Stomach (tissue), 9 donors: ENCODE data around the gene HNMT. TPM values are rescaled to one million over a fixed set of nuclear protein-coding genes. Genes with fewer than 3 reads are reported as not detected.

Source experiments
- DNase-seq, 2 donors: peaks; one replicate each; pipeline versions ENCODE4 v3.0.0 to v3.0.0-alpha.2; 2013 to 2019
- H3K27ac ChIP-seq, 5 donors: fragments of 200-600 bp in 4 of 5; sonication (generic) in 4 of 5; one replicate each; pipeline ENCODE4 v1.5.1; 2013 to 2019; ENCODE audit warnings: mild to moderate bottlenecking in 1 of 5, moderate library complexity in 1 of 5
- H3K27me3 ChIP-seq, 3 donors: fragments of 200-600 bp; sonication (generic); one replicate each; pipeline ENCODE4 v1.5.1; 2017 to 2019; ENCODE audit warnings: mixed run types in 1 of 3
- H3K36me3 ChIP-seq, 4 donors: fragments of 200-600 bp; sonication (generic); 1 replicate in 3 of 4; 2 replicates in 1 of 4; pipeline ENCODE4 v1.5.1; 2016 to 2019
- H3K4me1 ChIP-seq, 4 donors: fragments of 200-600 bp; sonication (generic); one replicate each; pipeline ENCODE4 v1.5.1; 2016 to 2019
- H3K4me3 ChIP-seq, 4 donors: fragments of 200-600 bp; sonication (generic) in 3 of 4; one replicate each; pipeline ENCODE4 v1.5.1; 2016 to 2019; ENCODE audit warnings: mild to moderate bottlenecking in 1 of 4
- H3K9me3 ChIP-seq, 4 donors: fragments of 200-600 bp; sonication (generic); one replicate each; pipeline ENCODE4 v1.5.1; 2016 to 2019
- EP300 ChIP-seq: sonication (generic); formaldehyde crosslinking; IDR thresholded peaks from one replicate; pipeline ENCODE4 v1.6.1; 2017; ENCODE audit warnings: antibody characterized with exemption
- POLR2A ChIP-seq, 4 donors: fragments of 450-650 bp; IDR thresholded peaks; one replicate each; pipeline ENCODE4 v1.6.1; 2016; ENCODE audit warnings: antibody characterized with exemption in 4 of 4, control low read depth in 2 of 4, mild to moderate bottlenecking in 1 of 4, moderate library complexity in 1 of 4
- POLR2AphosphoS5 ChIP-seq, 3 donors: sonication (generic); formaldehyde crosslinking; IDR thresholded peaks; one replicate each; pipeline ENCODE4 v1.6.1; 2016; ENCODE audit warnings: antibody characterized with exemption in 3 of 3
- WGBS, 5 donors: extraction: QIAGEN DNeasy Blood & Tissue Kit in 3 of 5; methylation state at CpG; one replicate each; pipeline versions ENCODE4 v1.1.5 to v1.1.7; 2013 to 2018; 5-methylcytosine and 5-hydroxymethylcytosine counted together
- intact Hi-C: fragments of 100-400 bp; cut with DNase I; formaldehyde crosslinking; loops from one replicate; pipeline ENCODE4 v1.15.1; 2023; ENCODE audit warnings: low total_unique reads
- polyA plus RNA-seq, 3 donors: library from polyadenylated mRNA; stranded (reverse); fragments of 200-250 nt; gene quantifications; one replicate each; pipeline ENCODE4 v1.2.3, GENCODE V29; 2013
- total RNA-seq, 5 donors: library from RNA; depleted of rRNA; stranded (reverse); fragments of >200 nt; gene quantifications; one replicate each; pipeline versions ENCODE4 v1.1.0 to v1.2.3, GENCODE V29; 2014 to 2016
- TF ChIP-seq, protein P1 (sequence below), 7 experiments: fragments of 450-650 bp in 4 of 7; fragments of 200-600 bp in 3 of 7; sonication (generic) in 3 of 7; IDR thresholded peaks; one replicate each; pipeline ENCODE4 v1.5.1; 2016 to 2019; ENCODE audit warnings: antibody characterized with exemption in 7 of 7, control low read depth in 2 of 7, mild to moderate bottlenecking in 1 of 7
- donor health status: healthy with polysubstance abuse.
- donor health status: Bipolar disorder and iron deficiency.
- donor health status: healthy.

Gene HNMT
- total and polyA plus RNA-seq, 8 donors = 11.2 to 145 (median 44.7) TPM

DNA sequence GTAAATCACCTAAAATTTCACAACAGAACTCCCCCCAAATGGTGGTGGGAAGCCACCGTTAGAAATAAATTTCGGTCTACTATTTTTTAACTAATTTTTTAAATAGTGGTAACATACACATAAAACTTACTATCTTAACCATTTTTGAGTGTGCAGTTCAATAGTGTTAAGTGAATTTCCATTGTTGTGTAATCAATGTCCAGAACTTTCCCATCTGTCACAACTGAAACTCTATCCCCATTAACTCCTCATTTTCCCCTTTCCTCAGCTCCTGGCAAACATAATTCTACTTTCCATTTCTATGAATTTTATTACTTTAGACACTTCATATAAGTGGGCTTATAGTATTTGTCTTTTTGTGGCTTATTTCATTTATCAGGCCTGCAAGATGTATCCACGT lies 34.1 kb upstream of the HNMT start:
- DNase-seq = no peak

DNA sequence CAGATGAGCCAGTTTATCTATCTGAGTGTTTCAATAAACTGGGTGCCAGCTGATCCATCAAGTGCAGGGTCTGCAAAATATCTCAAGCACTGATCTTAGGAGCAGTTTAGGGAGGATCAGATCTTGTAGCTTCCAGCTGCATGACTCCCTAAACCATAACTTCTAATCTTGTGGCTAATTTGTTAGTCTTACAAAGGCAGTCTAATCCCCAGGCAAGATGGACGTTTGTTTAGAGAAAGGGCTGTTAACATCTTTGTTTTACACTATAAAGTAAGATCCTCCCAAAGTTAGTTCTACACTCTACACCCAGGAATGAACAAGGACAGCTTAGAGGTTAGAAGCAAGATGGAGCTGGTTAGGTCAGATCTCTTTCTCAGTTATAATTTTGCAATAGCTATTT lies 28.7 kb upstream of the HNMT start:
- DNase-seq = no peak
- Histone ChIP-seq H3K27me3 (no peaks in the 10 kb centered on the region), H3K4me3 (no peak overlapping the region), H3K36me3 (no peaks in the 10 kb centered on the region), H3K4me1 (no peaks in the 10 kb centered on the region), H3K27ac (no peak overlapping the region), H3K9me3 (no peaks in the 10 kb centered on the region)
- TF ChIP-seq, protein P1, sequence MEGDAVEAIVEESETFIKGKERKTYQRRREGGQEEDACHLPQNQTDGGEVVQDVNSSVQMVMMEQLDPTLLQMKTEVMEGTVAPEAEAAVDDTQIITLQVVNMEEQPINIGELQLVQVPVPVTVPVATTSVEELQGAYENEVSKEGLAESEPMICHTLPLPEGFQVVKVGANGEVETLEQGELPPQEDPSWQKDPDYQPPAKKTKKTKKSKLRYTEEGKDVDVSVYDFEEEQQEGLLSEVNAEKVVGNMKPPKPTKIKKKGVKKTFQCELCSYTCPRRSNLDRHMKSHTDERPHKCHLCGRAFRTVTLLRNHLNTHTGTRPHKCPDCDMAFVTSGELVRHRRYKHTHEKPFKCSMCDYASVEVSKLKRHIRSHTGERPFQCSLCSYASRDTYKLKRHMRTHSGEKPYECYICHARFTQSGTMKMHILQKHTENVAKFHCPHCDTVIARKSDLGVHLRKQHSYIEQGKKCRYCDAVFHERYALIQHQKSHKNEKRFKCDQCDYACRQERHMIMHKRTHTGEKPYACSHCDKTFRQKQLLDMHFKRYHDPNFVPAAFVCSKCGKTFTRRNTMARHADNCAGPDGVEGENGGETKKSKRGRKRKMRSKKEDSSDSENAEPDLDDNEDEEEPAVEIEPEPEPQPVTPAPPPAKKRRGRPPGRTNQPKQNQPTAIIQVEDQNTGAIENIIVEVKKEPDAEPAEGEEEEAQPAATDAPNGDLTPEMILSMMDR (IDR thresholded peaks at IDR 0.05) = no peak
- TF ChIP-seq POLR2AphosphoS5 (IDR thresholded peaks at IDR 0.05) (no peak), EP300 (no peak), POLR2A (IDR thresholded peaks at IDR 0.05) (no peak)
- WGBS, 5 donors = 43 to 73% (median 57%) methylated on average over 1 of the region's 1 CpG
- intact Hi-C loops = no loop called here

More for the DNA sequence above, 34.1 kb upstream of the HNMT start:
- Histone ChIP-seq H3K4me1 (no peaks in the 10 kb centered on the region), H3K4me3 (no peak overlapping the region), H3K27me3 (no peaks in the 10 kb centered on the region), H3K27ac (no peak overlapping the region), H3K36me3 (no peaks in the 10 kb centered on the region), H3K9me3 (no peaks in the 10 kb centered on the region)
- intact Hi-C loops = no loop called here
- TF ChIP-seq POLR2AphosphoS5 (IDR thresholded peaks at IDR 0.05) = no peak
- TF ChIP-seq EP300 = no peak
- TF ChIP-seq, protein P1 (IDR thresholded peaks at IDR 0.05) = no peak
- TF ChIP-seq POLR2A (IDR thresholded peaks at IDR 0.05) = no peak
- WGBS, 5 donors = 90 to 95% (median 94%) methylated on average over 3 of the region's 3 CpGs

DNA sequence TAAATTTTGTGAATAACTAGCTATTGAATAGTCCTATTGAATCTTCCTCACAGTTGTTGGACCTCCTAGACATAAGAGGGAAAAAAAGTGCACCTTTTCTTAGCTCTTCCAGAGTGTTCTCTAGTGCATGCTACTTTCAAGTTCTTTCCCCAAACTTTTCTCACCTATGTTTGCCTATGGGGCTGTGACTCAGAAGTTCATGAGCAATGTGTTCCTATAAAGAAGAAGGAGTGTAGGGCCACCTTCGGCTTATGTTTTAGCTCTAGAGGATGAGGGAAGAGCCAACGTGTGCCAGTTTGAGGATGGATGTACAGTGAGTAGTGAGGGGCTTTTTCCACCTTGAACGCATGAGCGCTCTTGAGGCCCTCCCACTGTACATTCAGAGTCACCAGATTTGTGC lies 27.0 kb upstream of the HNMT start:
- TF ChIP-seq EP300 (no peak), POLR2AphosphoS5 (IDR thresholded peaks at IDR 0.05) (no peak), POLR2A (IDR thresholded peaks at IDR 0.05) (no peak)
- TF ChIP-seq, protein P1 (IDR thresholded peaks at IDR 0.05) = no peak
- H3K4me1 ChIP-seq = peaks cover 0 to 7% (median 1%) of the 10 kb centered on the region in 4 donors
- 79 to 93% (median 85%) methylated on average over 4 of the region's 4 CpGs for WGBS, 5 donors
- DNase-seq = no peak
- no peak overlapping the region for H3K4me3 ChIP-seq
- intact Hi-C loops = no loop called here
- H3K9me3 ChIP-seq = no peaks in the 10 kb centered on the region
- H3K27me3 ChIP-seq = no peaks in the 10 kb centered on the region
- no peak overlapping the region for H3K27ac ChIP-seq
- no peaks in the 10 kb centered on the region for H3K36me3 ChIP-seq

DNA sequence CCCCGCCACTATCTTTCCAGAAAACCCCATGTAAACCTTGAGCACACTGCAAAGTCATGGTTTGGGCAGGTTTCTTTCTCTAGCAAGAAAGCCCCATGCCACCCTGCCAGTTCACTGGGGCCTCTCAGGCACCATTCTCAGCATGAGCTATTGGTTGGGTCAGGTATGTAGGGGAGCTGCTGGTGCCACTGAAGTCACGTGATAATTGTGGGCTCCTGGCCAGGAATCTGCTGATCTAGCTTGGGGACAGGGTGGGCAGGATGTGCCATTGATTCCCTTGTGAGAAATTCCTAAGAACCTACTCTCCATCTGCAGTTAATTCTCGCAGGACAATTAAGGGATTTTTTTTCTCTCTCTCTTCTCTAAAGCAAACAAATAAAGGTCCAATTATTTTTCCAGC lies 26.5 kb upstream of the HNMT start:
- no peak for DNase-seq
- no peaks in the 10 kb centered on the region for H3K27me3 ChIP-seq
- H3K27ac ChIP-seq = no peak overlapping the region
- WGBS, 5 donors = 48 to 73% (median 59%) methylated on average over 3 of the region's 3 CpGs
- H3K4me3 ChIP-seq = no peak overlapping the region
- H3K36me3 ChIP-seq = no peaks in the 10 kb centered on the region
- H3K9me3 ChIP-seq = no peaks in the 10 kb centered on the region
- intact Hi-C loops = no loop called here
- TF ChIP-seq EP300 (no peak), POLR2A (IDR thresholded peaks at IDR 0.05) (no peak), POLR2AphosphoS5 (IDR thresholded peaks at IDR 0.05) (no peak)
- TF ChIP-seq, protein P1 (IDR thresholded peaks at IDR 0.05) = no peak
- peaks cover 0 to 9% (median 4%) of the 10 kb centered on the region in 4 donors for H3K4me1 ChIP-seq
